GM11168 (cell line): ENCODE data around the gene CAB39.
"Not testable (repeated sequence)": the region's sequence is repeated elsewhere in the genome, so short reads cannot be mapped to it uniquely, and the experiment has no call there.

ENCODE experiments used
- in situ Hi-C: fragments of 300-500 bp; cut with MboI; formaldehyde crosslinking; loops from one replicate; pipeline ENCODE4 v1.12.0; 2022; ENCODE audit warnings: low sequenced_read_pairs; ENCODE audit not compliant: unreplicated experiment

CAB39 gene

DNA sequence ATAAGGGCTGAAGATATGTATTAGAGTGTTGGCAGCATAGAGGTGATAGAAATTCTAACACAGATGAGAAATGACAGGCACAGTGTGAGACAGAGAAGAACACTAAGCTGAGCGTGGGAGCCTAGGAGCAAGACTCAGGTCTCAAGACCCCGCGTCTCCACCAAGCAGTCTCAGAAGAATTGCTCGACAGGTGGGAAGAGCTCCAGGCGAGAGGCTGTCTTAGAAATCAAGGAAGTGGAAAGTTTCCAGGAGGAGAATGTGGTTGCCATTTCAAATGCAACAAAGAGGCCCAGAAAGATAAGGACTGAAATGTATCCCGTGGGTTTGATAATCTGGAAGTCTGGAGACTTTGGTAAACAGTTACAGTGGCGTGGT is 31.5 kb upstream of the CAB39 start:
- in situ Hi-C loops, result no loop called here

- in situ Hi-C loops, result no loop called here
These were observed 30.1 kb upstream of the CAB39 start for GRCh38 chr2:230682546-230682945.

DNA sequence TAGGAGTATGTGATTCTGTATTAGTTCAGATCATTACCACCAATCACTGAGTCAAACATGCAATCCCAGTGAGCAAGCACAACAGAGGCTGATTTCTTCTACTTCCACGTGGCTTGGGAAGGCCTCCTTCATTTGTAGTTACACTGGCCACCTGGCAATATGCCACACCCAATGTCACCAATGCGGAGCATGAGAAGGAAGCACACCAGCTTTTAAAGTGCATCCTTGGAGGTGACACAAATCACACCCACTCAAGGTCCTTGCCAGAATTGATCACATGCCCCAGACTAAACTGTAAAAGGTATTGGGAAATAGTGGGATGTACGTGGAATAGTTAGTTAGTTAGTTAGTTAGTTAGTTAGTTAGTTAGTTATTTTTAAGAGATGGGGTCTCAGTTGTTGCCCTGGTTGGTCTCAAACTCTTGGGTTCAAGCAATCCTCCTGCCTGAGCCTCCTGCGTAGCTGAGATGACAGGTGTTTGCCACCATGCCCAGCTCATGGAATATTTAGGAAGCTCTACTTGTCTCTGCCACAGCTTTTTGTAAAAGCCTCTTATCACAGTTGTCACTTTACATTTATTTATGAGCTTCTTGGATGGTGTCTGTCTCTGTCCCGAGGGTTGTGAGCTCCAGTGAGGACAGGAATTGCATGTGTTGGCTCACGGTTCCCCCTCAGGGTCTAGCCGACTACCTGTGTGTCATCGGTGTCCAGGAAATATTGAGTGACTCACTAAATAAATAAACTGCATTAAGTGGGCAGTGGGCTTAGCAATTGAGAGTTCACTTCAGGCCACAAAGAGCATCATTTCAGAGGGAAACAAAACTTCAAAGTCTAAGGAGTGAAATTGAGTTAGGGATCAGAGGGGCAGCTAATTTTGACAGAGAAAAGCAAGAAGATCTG is 28.1 kb upstream of the CAB39 start:
- in situ Hi-C loops, result no loop called here

DNA sequence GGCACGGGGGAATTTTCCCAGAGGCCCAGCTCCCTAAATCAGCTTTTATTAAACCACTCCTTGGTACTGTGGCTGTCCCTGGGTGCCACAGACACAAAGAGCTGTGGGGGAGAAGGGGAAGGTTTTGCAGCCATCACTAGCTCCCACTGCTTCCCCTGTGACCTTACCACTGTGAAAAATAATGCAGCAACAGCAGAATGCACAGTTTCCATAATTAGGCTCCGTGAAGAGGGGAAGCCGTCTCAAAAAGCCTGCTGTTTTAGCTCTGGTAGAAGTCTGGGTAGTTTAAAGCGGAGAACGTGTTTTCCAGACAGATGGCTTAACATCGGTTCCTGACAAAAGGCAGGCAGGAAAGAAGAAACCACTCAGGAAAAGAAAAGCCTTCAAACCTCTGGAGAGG is 27.5 kb upstream of the CAB39 start:
- in situ Hi-C loops, result no loop called here

- in situ Hi-C loops, result no loop called here
These were observed 25.1 kb upstream of the CAB39 start for GRCh38 chr2:230687498-230687897.

DNA sequence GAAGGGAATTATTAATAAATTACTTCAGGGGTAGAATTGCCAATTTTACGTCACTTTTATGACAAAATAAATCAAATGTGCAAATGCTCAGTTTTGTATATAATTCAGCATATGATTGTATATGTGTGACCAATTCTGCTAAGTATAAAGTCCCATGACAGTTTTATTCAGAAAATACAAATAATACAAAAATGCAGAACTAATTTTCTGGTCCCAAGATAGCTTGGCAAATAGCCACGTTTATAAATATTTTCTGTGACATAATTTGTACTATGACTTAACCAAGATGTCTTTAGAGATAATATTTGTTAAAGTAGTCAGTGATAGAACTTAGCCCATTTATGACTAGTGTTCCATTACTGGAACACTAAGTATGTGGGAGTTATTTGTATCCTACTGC is 24.2 kb upstream of the CAB39 start:
- in situ Hi-C loops, result no loop called here

- in situ Hi-C loops, result no loop called here
These were observed 22.2 kb upstream of the CAB39 start for GRCh38 chr2:230690439-230690838.

DNA sequence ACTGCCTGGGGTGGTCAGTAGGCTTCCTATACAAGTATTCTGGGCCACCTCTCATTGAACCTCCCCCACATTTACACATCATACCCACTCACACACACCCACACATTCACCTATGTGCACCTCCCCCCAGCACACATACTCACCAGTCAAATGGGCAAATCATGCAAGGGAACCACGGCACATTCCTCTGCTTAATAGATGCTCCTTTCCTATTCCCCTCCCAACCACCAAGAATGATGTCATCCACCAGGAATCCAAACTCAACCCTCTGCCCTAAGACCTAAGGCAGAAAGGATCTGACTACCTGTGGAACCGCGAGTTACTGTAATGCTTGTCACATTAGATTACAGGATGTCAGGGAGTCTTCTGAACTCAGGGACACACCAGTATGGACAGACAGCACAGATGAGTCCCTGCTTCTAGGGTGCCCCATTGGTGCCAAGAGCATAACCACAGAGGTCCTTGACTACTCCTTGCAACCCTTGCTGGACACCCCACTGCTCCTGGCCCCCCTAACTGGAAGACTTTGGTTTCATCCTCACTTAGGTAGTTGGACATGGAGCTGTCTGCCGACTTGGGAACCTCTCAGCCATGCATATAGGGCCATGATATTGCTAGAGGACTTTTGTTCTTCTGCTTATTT is 21.5 kb upstream of the CAB39 start:
- in situ Hi-C loops, result no loop called here

DNA sequence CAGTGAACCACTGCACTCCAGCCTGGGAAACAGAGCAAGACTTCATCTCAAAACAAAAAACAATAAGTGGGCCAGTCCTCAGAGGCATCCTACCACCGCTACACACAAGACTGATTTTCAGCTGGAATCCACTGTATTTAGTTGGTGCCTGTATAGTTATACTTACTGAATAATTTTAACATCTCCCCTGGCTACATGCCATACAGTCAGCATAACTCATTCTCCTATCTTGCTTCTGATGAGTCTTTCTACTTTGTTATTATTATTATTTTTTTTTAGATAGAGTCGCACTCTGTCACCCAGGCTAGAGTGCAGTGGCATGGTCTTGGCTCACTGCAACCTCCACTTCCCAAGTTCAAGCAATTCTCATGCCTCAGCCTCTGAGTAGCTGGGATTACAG is 19.9 kb upstream of the CAB39 start:
- in situ Hi-C loops, result no loop called here

- in situ Hi-C loops, result no loop called here
These were observed 19.2 kb upstream of the CAB39 start for GRCh38 chr2:230693411-230693810.

- in situ Hi-C loops, result no loop called here
These were observed 18.4 kb upstream of the CAB39 start for GRCh38 chr2:230694241-230694640.

DNA sequence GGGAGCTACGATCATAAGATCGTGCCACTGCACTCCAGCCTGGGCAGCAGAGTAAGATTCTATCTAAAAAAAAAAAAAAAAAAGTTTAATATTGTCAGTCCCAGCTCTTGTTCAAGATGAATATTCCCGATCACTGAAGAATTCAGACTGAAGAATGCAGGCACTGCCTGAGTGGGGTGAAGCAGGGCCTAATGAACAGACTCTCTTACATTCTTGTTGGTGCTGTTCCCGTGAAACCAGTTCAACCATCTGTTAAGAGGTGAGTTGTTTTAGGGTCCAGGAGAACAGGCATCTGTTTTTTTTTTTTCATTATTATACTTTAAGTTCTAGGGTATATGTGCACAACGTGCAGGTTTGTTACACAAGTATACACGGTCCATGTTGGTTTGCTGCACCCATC is 17.1 kb upstream of the CAB39 start:
- in situ Hi-C loops, result no loop called here

DNA sequence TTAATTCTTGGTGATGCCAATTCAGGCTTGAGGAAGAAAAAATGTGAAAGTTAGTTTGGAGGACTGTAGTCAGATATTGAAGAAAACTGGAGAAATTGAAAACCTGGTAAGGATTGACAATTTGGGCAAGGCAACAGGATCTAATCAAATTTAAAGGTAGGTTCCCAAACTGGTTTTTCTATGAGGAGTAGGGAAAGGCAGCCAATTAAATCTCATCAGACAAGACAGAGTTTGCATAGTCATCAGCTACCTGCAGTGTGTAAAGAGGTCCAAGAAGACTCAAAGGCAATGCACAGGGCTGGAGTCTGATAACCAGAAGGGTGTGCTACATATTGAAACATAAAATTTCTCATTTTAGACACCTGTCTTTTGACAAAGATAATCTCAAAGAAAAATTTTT is 16.0 kb upstream of the CAB39 start:
- in situ Hi-C loops, result no loop called here

DNA sequence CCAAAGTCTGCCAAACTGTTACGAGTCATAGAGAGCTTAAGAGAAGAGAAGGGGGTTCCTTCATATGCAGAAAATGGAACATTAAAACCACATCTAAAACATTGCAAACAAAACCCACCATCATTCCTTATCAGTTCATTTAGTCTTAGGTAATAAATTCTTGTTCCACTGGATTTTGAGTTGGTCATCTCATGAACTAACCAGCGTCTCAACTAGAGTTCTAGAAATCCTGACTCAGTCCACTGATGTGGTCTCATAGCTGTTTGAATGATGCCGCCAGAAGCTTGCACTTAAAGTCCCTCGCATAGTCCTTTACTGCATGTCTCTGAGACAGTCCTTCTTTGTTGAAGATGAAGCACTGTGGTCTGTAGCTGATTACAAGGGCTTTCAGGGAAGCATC is 15.0 kb upstream of the CAB39 start:
- in situ Hi-C loops, result no loop called here

DNA sequence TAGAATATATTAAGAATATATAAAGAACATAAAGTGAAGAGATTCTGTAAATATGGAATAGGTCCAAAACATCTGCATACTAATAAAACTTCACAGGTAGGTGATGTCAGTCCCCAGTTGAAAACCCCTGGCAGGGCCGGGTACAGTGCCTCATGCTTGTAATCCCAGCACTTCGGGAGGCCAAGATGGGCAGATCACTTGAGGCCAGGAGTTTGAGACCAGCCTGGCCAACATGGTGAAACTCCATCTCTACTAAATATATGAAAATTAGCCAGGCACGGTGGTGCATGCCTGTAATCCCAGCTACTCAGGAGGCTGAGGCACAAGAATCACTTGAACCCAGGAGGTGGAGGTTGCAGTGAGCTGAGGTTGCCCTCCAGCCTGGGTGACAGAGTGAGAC is 13.9 kb upstream of the CAB39 start:
- in situ Hi-C loops, result not testable (repeated sequence)

DNA sequence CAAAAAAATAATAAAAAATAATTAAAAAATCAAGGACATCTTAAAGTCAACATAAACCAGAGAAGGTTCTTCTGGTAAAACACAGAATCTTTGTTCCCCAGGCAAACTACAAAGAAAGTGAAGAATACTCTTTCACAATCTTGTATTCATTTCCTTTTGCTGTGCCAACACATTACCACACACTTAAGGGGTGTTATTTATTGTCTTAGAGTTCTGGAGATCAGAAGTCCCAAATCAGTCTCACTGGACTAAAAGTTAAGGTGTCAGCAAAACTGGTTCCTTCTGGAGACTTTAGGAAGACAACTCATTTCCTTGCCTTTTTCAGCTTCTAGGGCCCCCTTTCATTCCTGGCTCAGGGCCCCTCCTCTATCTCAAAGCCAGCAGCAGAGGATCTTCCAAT is 12.2 kb upstream of the CAB39 start:
- in situ Hi-C loops, result no loop called here

- in situ Hi-C loops, result no loop called here
These were observed 11.3 kb upstream of the CAB39 start for GRCh38 chr2:230701308-230701707.

DNA sequence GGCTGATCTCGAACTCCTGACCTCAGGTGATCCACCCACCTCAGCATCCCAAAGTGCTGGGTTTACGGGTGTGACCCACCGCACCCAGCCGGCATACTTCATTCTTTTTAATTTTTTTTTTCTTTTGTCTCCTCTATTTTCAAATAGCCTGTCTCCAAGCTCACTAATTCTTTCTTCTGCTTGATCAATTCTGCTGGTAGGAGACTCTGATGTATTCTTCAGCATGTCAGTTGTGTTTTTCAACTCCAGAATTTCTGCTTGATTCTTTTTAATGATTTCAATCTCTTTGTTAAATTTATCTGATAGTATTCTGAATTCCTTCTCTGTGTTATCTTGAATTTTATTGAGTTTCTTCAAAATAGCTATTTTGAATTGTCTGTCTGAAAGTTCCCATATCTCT is 10.2 kb upstream of the CAB39 start:
- in situ Hi-C loops, result not testable (repeated sequence)

- in situ Hi-C loops, result no loop called here
These were observed 9.1 kb upstream of the CAB39 start for GRCh38 chr2:230703514-230703913.

DNA sequence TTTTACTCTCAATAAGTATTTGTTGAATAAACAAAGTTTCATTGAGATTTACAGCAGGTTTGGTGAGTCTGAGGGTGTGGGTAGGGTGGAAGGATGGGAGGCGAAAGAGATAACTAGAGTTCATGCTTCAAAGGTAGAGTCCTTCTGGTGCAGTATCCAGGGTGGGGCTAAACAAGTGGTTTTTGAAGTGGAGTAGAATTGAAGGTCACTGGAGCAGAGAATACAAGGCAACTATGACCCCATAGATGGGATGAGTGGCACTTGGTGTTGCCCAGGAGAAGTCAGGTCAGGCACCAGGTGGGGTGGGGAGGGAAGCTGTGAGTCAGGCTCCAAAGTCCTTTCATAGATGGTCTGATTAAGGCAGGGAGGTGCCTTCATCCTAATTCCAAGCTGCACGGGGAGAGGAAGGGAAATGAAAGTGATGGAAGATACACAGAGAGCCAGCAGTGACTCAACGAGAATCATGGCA is 6.6 kb upstream of the CAB39 start:
- in situ Hi-C loops, result no loop called here

DNA sequence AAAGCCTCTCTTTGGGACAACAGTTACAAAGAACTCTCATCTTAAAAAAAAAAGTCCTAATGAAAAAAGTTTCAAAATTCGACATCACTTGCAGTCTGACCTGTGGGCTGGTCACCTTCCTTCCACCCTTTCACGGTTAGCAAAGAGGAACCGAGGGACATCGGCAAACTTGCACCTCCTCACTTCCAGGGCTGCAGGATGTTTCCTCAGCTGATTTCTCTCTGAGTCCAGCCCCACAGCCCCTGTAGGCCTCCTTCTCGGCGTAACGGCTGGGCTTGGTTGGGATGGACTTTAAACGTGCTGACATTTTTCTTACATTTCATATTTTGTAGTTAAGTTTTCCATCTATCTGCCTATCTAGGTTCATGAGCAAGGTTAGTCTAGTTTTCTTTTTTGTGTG is 5.7 kb upstream of the CAB39 start:
- in situ Hi-C loops, result no loop called here

GRCh38 chr2:230708204-230708603 is 4.4 kb upstream of the CAB39 start:
- in situ Hi-C loops, result no loop called here
